SKM-1 (cell line): ENCODE results near the gene TAB2.
"Not testable (repeated sequence)": the region's sequence is repeated elsewhere in the genome, so short reads cannot be mapped to it uniquely, and the experiment has no call there.

Experiments
- DNase-seq: peaks from one replicate; lab custom pipeline; 2025; ENCODE audit not compliant: unreplicated experiment; lab: John Stamatoyannopoulos, UW

Gene TAB2

GRCh38 chr6:149440735-149441671 lies 123.5 kb downstream of the TAB2 start:
- DNase-seq: no peak

- DNase-seq: no peak
Measured at GRCh38 chr6:149441740-149442139, 124.2 kb downstream of the TAB2 start.

- DNase-seq: no peak
Measured at GRCh38 chr6:149443411-149444181, 126.1 kb downstream of the TAB2 start.

GRCh38 chr6:149444360-149445094 lies 127.0 kb downstream of the TAB2 start:
- not testable (repeated sequence) for DNase-seq

- no peak for DNase-seq
Measured at GRCh38 chr6:149445095-149445466, 127.6 kb downstream of the TAB2 start.

GRCh38 chr6:149445573-149445972 lies 128.1 kb downstream of the TAB2 start:
- DNase-seq: no peak

- DNase-seq: no peak
Measured at GRCh38 chr6:149446791-149447376, 129.4 kb downstream of the TAB2 start.

- no peak for DNase-seq
Measured at GRCh38 chr6:149448821-149449453, 131.4 kb downstream of the TAB2 start.

- DNase-seq: no peak
Measured at GRCh38 chr6:149449831-149450678, 132.5 kb downstream of the TAB2 start.

- DNase-seq: no peak
Measured at GRCh38 chr6:149450679-149451375, 133.3 kb downstream of the TAB2 start.

GRCh38 chr6:149451376-149452036 lies 134.0 kb downstream of the TAB2 start:
- no peak for DNase-seq

GRCh38 chr6:149452037-149452939 lies 134.8 kb downstream of the TAB2 start:
- no peak for DNase-seq

GRCh38 chr6:149453597-149454345 lies 136.3 kb downstream of the TAB2 start:
- no peak for DNase-seq

- no peak for DNase-seq
Measured at GRCh38 chr6:149454346-149454848, 136.9 kb downstream of the TAB2 start.

- DNase-seq: no peak
Measured at GRCh38 chr6:149455031-149455732, 137.7 kb downstream of the TAB2 start.
